DOHH2 (cell line): ENCODE results near the gene DEDD.

Source experiments
- EZH2phosphoT487 ChIP-seq: fragments of 200-600 bp; sonication (generic); IDR thresholded peaks from 2 replicates; pipeline ENCODE4 v1.6.1; 2017; ENCODE audit warnings: borderline replicate concordance, mild to moderate bottlenecking, antibody characterized with exemption, low read length, moderate library complexity, mixed read lengths
- TF ChIP-seq, protein P1 (sequence below): fragments of 200-600 bp; sonication (generic); IDR thresholded peaks from one replicate; pipeline ENCODE4 v1.5.1; 2014; ENCODE audit warnings: antibody characterized with exemption, mild to moderate bottlenecking, low read depth, low read length; ENCODE audit not compliant: poor library complexity, severe bottlenecking

DNA sequence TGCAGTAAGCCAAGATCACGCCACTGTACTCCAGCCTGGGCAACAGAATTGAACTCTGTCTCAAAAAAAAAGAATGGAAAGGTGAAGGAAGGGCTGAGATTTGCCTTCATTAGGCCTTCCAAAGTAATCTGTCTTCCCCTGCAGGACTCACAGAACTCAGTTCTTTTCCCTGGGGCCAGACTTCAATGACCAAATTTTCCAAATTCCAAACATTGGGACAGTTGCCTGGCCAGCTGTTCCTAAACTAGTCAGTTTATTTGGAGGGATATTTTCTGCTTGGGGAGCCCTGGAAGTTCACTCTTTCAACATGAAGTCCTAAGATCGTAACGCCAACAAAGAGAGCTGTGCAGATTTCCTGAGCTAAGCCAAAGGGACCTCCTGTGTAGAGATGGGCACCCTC, 5.4 kb upstream of the DEDD start:
- TF ChIP-seq, protein P1, sequence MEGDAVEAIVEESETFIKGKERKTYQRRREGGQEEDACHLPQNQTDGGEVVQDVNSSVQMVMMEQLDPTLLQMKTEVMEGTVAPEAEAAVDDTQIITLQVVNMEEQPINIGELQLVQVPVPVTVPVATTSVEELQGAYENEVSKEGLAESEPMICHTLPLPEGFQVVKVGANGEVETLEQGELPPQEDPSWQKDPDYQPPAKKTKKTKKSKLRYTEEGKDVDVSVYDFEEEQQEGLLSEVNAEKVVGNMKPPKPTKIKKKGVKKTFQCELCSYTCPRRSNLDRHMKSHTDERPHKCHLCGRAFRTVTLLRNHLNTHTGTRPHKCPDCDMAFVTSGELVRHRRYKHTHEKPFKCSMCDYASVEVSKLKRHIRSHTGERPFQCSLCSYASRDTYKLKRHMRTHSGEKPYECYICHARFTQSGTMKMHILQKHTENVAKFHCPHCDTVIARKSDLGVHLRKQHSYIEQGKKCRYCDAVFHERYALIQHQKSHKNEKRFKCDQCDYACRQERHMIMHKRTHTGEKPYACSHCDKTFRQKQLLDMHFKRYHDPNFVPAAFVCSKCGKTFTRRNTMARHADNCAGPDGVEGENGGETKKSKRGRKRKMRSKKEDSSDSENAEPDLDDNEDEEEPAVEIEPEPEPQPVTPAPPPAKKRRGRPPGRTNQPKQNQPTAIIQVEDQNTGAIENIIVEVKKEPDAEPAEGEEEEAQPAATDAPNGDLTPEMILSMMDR = no peak
- no peak for TF ChIP-seq EZH2phosphoT487
